GM12872 (cell line): ENCODE results near the gene PTPRK.

Experiments used
- CTCF ChIP-seq: IDR thresholded peaks from 3 replicates; pipeline ENCODE4 v1.5.1; 2011; ENCODE audit warnings: low read depth, mild to moderate bottlenecking, low read length, moderate library complexity; ENCODE audit not compliant: insufficient read depth

The PTPRK gene

GRCh38 chr6:128259730-128260685 lies 260.4 kb downstream of the PTPRK start:
- no peak for TF ChIP-seq CTCF

GRCh38 chr6:128259029-128259724 lies 261.2 kb downstream of the PTPRK start:
- TF ChIP-seq CTCF, result no peak

- no peak for TF ChIP-seq CTCF
Measured at GRCh38 chr6:128256095-128256494, 264.3 kb downstream of the PTPRK start.

GRCh38 chr6:128252341-128253176 lies 267.8 kb downstream of the PTPRK start:
- TF ChIP-seq CTCF, result no peak

- no peak for TF ChIP-seq CTCF
Measured at GRCh38 chr6:128251445-128252340, 268.7 kb downstream of the PTPRK start.

GRCh38 chr6:128250370-128251070 lies 269.9 kb downstream of the PTPRK start:
- no peak for TF ChIP-seq CTCF
